HepG2 (cell line): ENCODE data around the gene NUDT2. TPM values are rescaled to one million over a fixed set of nuclear protein-coding genes. Genes with fewer than 3 reads are reported as not detected.

ENCODE experiments used
- ARNT ChIP-seq: fragments of 450-650 bp; IDR thresholded peaks from 2 replicates; pipeline ENCODE4 v1.6.1; 2017
- ATAD3A ChIP-seq: sonication (generic); formaldehyde crosslinking; IDR thresholded peaks from 2 replicates; pipeline ENCODE4 v1.4.0; 2020; ENCODE audit warnings: missing genetic modification reagents
- ETS1 ChIP-seq: sonication (generic); formaldehyde crosslinking; IDR thresholded peaks from 2 replicates; pipeline ENCODE4 v1.4.0; 2020; ENCODE audit warnings: missing genetic modification reagents
- FOSL2 ChIP-seq: sonication (generic); formaldehyde crosslinking; IDR thresholded peaks from 2 replicates; pipeline ENCODE4 v1.4.0; 2020; ENCODE audit warnings: missing genetic modification reagents
- FOXA1 ChIP-seq, 2 experiments: fragments of 450-650 bp in 1 of 2; sonication (generic) in 1 of 2; formaldehyde crosslinking in 1 of 2; IDR thresholded peaks; 2 replicates each; pipeline versions ENCODE4 v1.4.0 to v1.6.1; 2016 to 2020; ENCODE audit warnings: missing genetic modification reagents in 1 of 2
- GTF2F1 ChIP-seq: fragments of 150-350 bp; IDR thresholded peaks from 2 replicates; pipeline ENCODE4 v1.6.1; 2014; ENCODE audit warnings: low read length
- IRF9 ChIP-seq: sonication (generic); formaldehyde crosslinking; IDR thresholded peaks from 2 replicates; pipeline ENCODE4 v1.8.0; 2022; ENCODE audit warnings: missing genetic modification reagents, mild to moderate bottlenecking, borderline replicate concordance
- KLF6 ChIP-seq: IDR thresholded peaks from 2 replicates; pipeline ENCODE4 v1.8.0; 2016; ENCODE audit warnings: missing biosample characterization, missing genetic modification reagents
- NKX3-1 ChIP-seq: sonication (generic); formaldehyde crosslinking; IDR thresholded peaks from 2 replicates; pipeline ENCODE4 v1.5.0; 2020; ENCODE audit warnings: missing genetic modification reagents
- RELA ChIP-seq: sonication (generic); formaldehyde crosslinking; IDR thresholded peaks from 2 replicates; pipeline ENCODE4 v1.4.0; 2020; ENCODE audit warnings: missing genetic modification reagents
- SALL1 ChIP-seq: sonication (generic); formaldehyde crosslinking; IDR thresholded peaks from 2 replicates; pipeline ENCODE4 v1.8.0; 2022; ENCODE audit warnings: mild to moderate bottlenecking, missing genetic modification reagents
- SNAPC2 ChIP-seq: sonication (generic); formaldehyde crosslinking; IDR thresholded peaks from 2 replicates; pipeline ENCODE4 v1.8.1; 2022; ENCODE audit warnings: mild to moderate bottlenecking, missing genetic modification reagents
- TBX2 ChIP-seq: sonication (generic); formaldehyde crosslinking; IDR thresholded peaks from 2 replicates; pipeline ENCODE4 v1.5.0; 2020; ENCODE audit warnings: missing genetic modification reagents, mild to moderate bottlenecking, borderline replicate concordance
- TEAD3 ChIP-seq: optimal IDR thresholded peaks from 2 replicates; pipeline ENCODE3; 2016; ENCODE audit warnings: borderline replicate concordance
- TFAP4 ChIP-seq: sonication (generic); IDR thresholded peaks from 2 replicates; pipeline ENCODE4 v1.6.1; 2016; ENCODE audit warnings: low read depth, borderline replicate concordance
- THAP7 ChIP-seq: sonication (generic); formaldehyde crosslinking; IDR thresholded peaks from 2 replicates; pipeline ENCODE4 v1.8.1; 2023; ENCODE audit warnings: mild to moderate bottlenecking, missing genetic modification reagents
- TRIM24 ChIP-seq: sonication (generic); formaldehyde crosslinking; IDR thresholded peaks from 2 replicates; pipeline ENCODE4 v1.8.0; 2022; ENCODE audit warnings: mild to moderate bottlenecking, missing genetic modification reagents
- ZFP90 ChIP-seq: sonication (generic); formaldehyde crosslinking; IDR thresholded peaks from 2 replicates; pipeline ENCODE4 v1.8.0; 2022; ENCODE audit warnings: missing genetic modification reagents, mild to moderate bottlenecking, inconsistent platforms, borderline replicate concordance
- ZNF3 ChIP-seq: IDR thresholded peaks from 2 replicates; pipeline ENCODE4 v1.7.0; 2017; ENCODE audit warnings: inconsistent platforms
- ZNF329 ChIP-seq: sonication (generic); formaldehyde crosslinking; IDR thresholded peaks from 2 replicates; pipeline ENCODE4 v1.9.0; 2021; ENCODE audit warnings: low read depth, mild to moderate bottlenecking, missing genetic modification reagents
- ZNF451 ChIP-seq: sonication (generic); formaldehyde crosslinking; IDR thresholded peaks from 2 replicates; pipeline ENCODE4 v1.5.0; 2020; ENCODE audit warnings: mild to moderate bottlenecking, missing genetic modification reagents
- ZNF552 ChIP-seq: sonication (generic); formaldehyde crosslinking; IDR thresholded peaks from 2 replicates; pipeline ENCODE4 v1.9.0; 2022; ENCODE audit warnings: missing genetic modification reagents, mild to moderate bottlenecking, borderline replicate concordance
- ZNF639 ChIP-seq: conservative IDR thresholded peaks from 2 replicates; pipeline ENCODE4 v1.6.1; 2018; ENCODE audit warnings: missing genetic modification reagents
- ZNF740 ChIP-seq: sonication (generic); formaldehyde crosslinking; IDR thresholded peaks from 2 replicates; pipeline ENCODE4 v1.4.0; 2020; ENCODE audit warnings: missing genetic modification reagents
- ZNF772 ChIP-seq: sonication (generic); formaldehyde crosslinking; IDR thresholded peaks from 2 replicates; pipeline ENCODE4 v1.5.0; 2020; ENCODE audit warnings: mild to moderate bottlenecking, missing genetic modification reagents
- polyA plus RNA-seq, 8 experiments: library from polyadenylated mRNA; depleted of rRNA in 3 of 8; stranded (reverse) in 7 of 8; unstranded in 1 of 8; fragments of >200 nt; fragmentation: Illumina TruSeq in 4 of 8; extraction: Trizol in 4 of 8; gene quantifications; 2 replicates each; pipeline versions ENCODE4 v1.2.1 to v1.2.3, GENCODE V29; 2011 to 2016; ENCODE audit warnings: low read depth in 4 of 8, missing spikeins in 1 of 8, mixed read lengths in 1 of 8; ENCODE audit not compliant: insufficient read depth in 1 of 8
- total RNA-seq, 5 experiments: library from RNA; depleted of rRNA; stranded (reverse); fragments of >200 nt; fragmentation: Illumina TruSeq; extraction: Trizol; gene quantifications; 2 replicates each; pipeline ENCODE4 v1.2.3, GENCODE V29; 2016; ENCODE audit warnings: low read depth in 1 of 5

The NUDT2 gene
- total and polyA plus RNA-seq, 2 of the 13 experiments (the other 11 are each of a cell fraction or from before 2014, with no cell fraction given) = 19.9 to 24.6 TPM

GRCh38 chr9:34379334-34380033 is 50.1 kb downstream of the NUDT2 start (continued):
- 0 out of 2 replicates have a peak, but pooled peaks have one; percentile 18 for TF ChIP-seq IRF9 (CRISPR knock-in tag)
- 0 out of 2 replicates have a peak, but pooled peaks have one; percentile 36 for TF ChIP-seq ZNF740 (CRISPR knock-in tag)
- TF ChIP-seq ZNF772 (CRISPR knock-in tag) = 0 out of 2 replicates have a peak, but pooled peaks have one; percentile 48
- no peak; the same call in 1 of the 2 replicates for TF ChIP-seq THAP7
- TF ChIP-seq TFAP4 = no peak
- 0 out of 2 replicates have a peak, but pooled peaks have one; percentile 62 for TF ChIP-seq ZFP90
- no peak for TF ChIP-seq FOXA1 (IDR thresholded peaks at IDR 0.05)
- TF ChIP-seq FOXA1 (CRISPR knock-in tag; IDR thresholded peaks at IDR 0.05) = no peak
- TF ChIP-seq SALL1 (CRISPR knock-in tag) = peak; percentile 66; the same call in 1 of the 2 replicates
- TF ChIP-seq ATAD3A (CRISPR knock-in tag) = no peak
- TF ChIP-seq TEAD3 (CRISPR knock-in tag) = peak; percentile 97
- TF ChIP-seq ETS1 (CRISPR knock-in tag) = no peak
- peak; percentile 72; the same call in 1 of the 2 replicates for TF ChIP-seq SNAPC2 (CRISPR knock-in tag)
- 0 out of 2 replicates have a peak, but pooled peaks have one; percentile 37 for TF ChIP-seq KLF6 (CRISPR knock-in tag)
- TF ChIP-seq ZNF639 = no peak; the same call in 1 of the 2 replicates
- peak; percentile 61 for TF ChIP-seq FOSL2 (CRISPR knock-in tag)
- no peak for TF ChIP-seq ZNF329
- no peak for TF ChIP-seq ARNT
- no peak for TF ChIP-seq TRIM24 (CRISPR knock-in tag)
- no peak for TF ChIP-seq ZNF3 (CRISPR knock-in tag)
- no peak for TF ChIP-seq ZNF552 (CRISPR knock-in tag)
- no peak for TF ChIP-seq RELA (CRISPR knock-in tag)
- TF ChIP-seq GTF2F1 = no peak
- peak; percentile 36; the same call in 1 of the 2 replicates for TF ChIP-seq ZNF451
- no peak; the same call in 1 of the 2 replicates for TF ChIP-seq TBX2 (CRISPR knock-in tag)
- TF ChIP-seq NKX3-1 (CRISPR knock-in tag) = no peak
